Measurements from ENCODE around the gene SOX6.
"Not testable (repeated sequence)": the region's sequence is repeated elsewhere in the genome, so short reads cannot be mapped to it uniquely, and the experiment has no call there.

SOX6 gene

GRCh38 chr11:16148301-16148931 lies 207.9 kb downstream of the SOX6 start:
- TF ChIP-seq CTCF (IDR thresholded peaks at IDR 0.05) (no peak), ZFX (IDR thresholded peaks at IDR 0.05; ENCODE audit: borderline replicate concordance) (no peak)
- no peak overlapping the region for H3K27ac ChIP-seq

GRCh38 chr11:16146980-16147379 lies 209.4 kb downstream of the SOX6 start:
- not testable (repeated sequence) for H3K27ac ChIP-seq

- not testable (repeated sequence) for H3K27ac ChIP-seq
Observed at GRCh38 chr11:16141614-16142013, 214.7 kb downstream of the SOX6 start.

GRCh38 chr11:16141162-16141561 lies 215.2 kb downstream of the SOX6 start:
- H3K27ac ChIP-seq, result not testable (repeated sequence)

- no peak for TF ChIP-seq CTCF (IDR thresholded peaks at IDR 0.05)
- TF ChIP-seq ZFX (IDR thresholded peaks at IDR 0.05; ENCODE audit: borderline replicate concordance), result no peak
- no peak overlapping the region for H3K27ac ChIP-seq
Observed at GRCh38 chr11:16136792-16137390, 219.5 kb downstream of the SOX6 start.

- TF ChIP-seq ZFX (IDR thresholded peaks at IDR 0.05; ENCODE audit: borderline replicate concordance), result no peak
- TF ChIP-seq CTCF (IDR thresholded peaks at IDR 0.05), result no peak
- no peak overlapping the region for H3K27ac ChIP-seq
Observed at GRCh38 chr11:16133867-16134266, 222.5 kb downstream of the SOX6 start.

GRCh38 chr11:16127732-16128131 lies 228.6 kb downstream of the SOX6 start:
- H3K27ac ChIP-seq, result no peak overlapping the region
- no peak for TF ChIP-seq ZFX (IDR thresholded peaks at IDR 0.05; ENCODE audit: borderline replicate concordance)
- no peak for TF ChIP-seq CTCF (IDR thresholded peaks at IDR 0.05)

GRCh38 chr11:16126362-16126761 lies 230.0 kb downstream of the SOX6 start:
- H3K27ac ChIP-seq, result no peak overlapping the region
- TF ChIP-seq ZFX (IDR thresholded peaks at IDR 0.05; ENCODE audit: borderline replicate concordance), result no peak
- no peak for TF ChIP-seq CTCF (IDR thresholded peaks at IDR 0.05)

- H3K27ac ChIP-seq, result no peak overlapping the region
- TF ChIP-seq CTCF (IDR thresholded peaks at IDR 0.05), result no peak
Observed at GRCh38 chr11:16125796-16126195, 230.6 kb downstream of the SOX6 start.

All from 22Rv1 (cell line).